ENCODE data around the gene TSPOAP1. TPM values are rescaled to one million over a fixed set of nuclear protein-coding genes. Genes with fewer than 3 reads are reported as not detected.

The TSPOAP1 gene
- total RNA-seq, 2 donors from 2014 or later = 31.3 to 36.8 TPM

- H3K9me3 Mint-ChIP-seq = no peaks in the 10 kb centered on the region
- no peak overlapping the region for H3K9ac ChIP-seq (ENCODE audit: extremely low read depth, low read length, poor library complexity, severe bottlenecking)
- H3K36me3 ChIP-seq (ENCODE audit: control insufficient read depth, insufficient read depth, low read length) = no peaks in the 10 kb centered on the region
- WGBS, 2 experiments (ENCODE audit: insufficient coverage in 1 of 2, insufficient read length in 1 of 2) = 97 to 100% methylated on average over 1 to 2 of the region's 3 CpGs
- H3K27ac ChIP-seq (ENCODE audit: low read depth, low read length) = no peak overlapping the region
- H3K27ac Mint-ChIP-seq = no peak overlapping the region
- no peak overlapping the region for H3K4me3 ChIP-seq (ENCODE audit: low read length)
- H3K4me3 Mint-ChIP-seq = no peak overlapping the region
- no peaks in the 10 kb centered on the region for H3K9me3 ChIP-seq (ENCODE audit: control insufficient read depth, low read length)
- H3K4me1 Mint-ChIP-seq = peaks cover 18% of the 10 kb centered on the region
- no peak for TF ChIP-seq CTCF (conservative IDR thresholded peaks at IDR 0.05)
- peaks cover 7% of the 10 kb centered on the region for H3K27me3 Mint-ChIP-seq (ENCODE audit: insufficient read depth)
- DNase-seq = no peak
- H3K27me3 ChIP-seq (ENCODE audit: control insufficient read depth, insufficient read depth, low read length, poor library complexity, severe bottlenecking) = no peaks in the 10 kb centered on the region
- H3K36me3 Mint-ChIP-seq (ENCODE audit: low read depth) = no peaks in the 10 kb centered on the region
- H3K4me1 ChIP-seq (ENCODE audit: control insufficient read depth, insufficient read depth, low read length) = peaks cover 8% of the 10 kb centered on the region
These were observed 43.2 kb downstream of the TSPOAP1 start for GRCh38 chr17:58285422-58285810.

- H3K9me3 ChIP-seq (ENCODE audit: control insufficient read depth, low read length) = no peaks in the 10 kb centered on the region
- Mint-ChIP-seq H3K4me1 (peaks cover 18% of the 10 kb centered on the region), H3K27me3 (ENCODE audit: insufficient read depth) (peaks cover 13% of the 10 kb centered on the region), H3K9me3 (no peaks in the 10 kb centered on the region), H3K36me3 (ENCODE audit: low read depth) (no peaks in the 10 kb centered on the region), H3K27ac (peak overlapping the region; percentile 70), H3K4me3 (no peak overlapping the region)
- no peak overlapping the region for H3K27ac ChIP-seq (ENCODE audit: low read depth, low read length)
- DNase-seq = peak; percentile 88
- no peaks in the 10 kb centered on the region for H3K27me3 ChIP-seq (ENCODE audit: control insufficient read depth, insufficient read depth, low read length, poor library complexity, severe bottlenecking)
- no peaks in the 10 kb centered on the region for H3K36me3 ChIP-seq (ENCODE audit: control insufficient read depth, insufficient read depth, low read length)
- no peak overlapping the region for H3K9ac ChIP-seq (ENCODE audit: extremely low read depth, low read length, poor library complexity, severe bottlenecking)
- WGBS, 2 experiments (ENCODE audit: insufficient coverage in 1 of 2, insufficient read length in 1 of 2) = 45 to 60% methylated on average over 1 to 5 of the region's 6 CpGs
- H3K4me3 ChIP-seq (ENCODE audit: low read length) = no peak overlapping the region
- no peak for TF ChIP-seq CTCF (conservative IDR thresholded peaks at IDR 0.05)
- peaks cover 8% of the 10 kb centered on the region for H3K4me1 ChIP-seq (ENCODE audit: control insufficient read depth, insufficient read depth, low read length)
These were observed 43.8 kb downstream of the TSPOAP1 start for GRCh38 chr17:58284613-58285421.

GRCh38 chr17:58283674-58284612 lies 44.7 kb downstream of the TSPOAP1 start:
- Mint-ChIP-seq H3K27ac (peak overlapping the region; percentile 70), H3K27me3 (ENCODE audit: insufficient read depth) (peaks cover 21% of the 10 kb centered on the region), H3K36me3 (ENCODE audit: low read depth) (no peaks in the 10 kb centered on the region), H3K4me1 (peaks cover 18% of the 10 kb centered on the region), H3K4me3 (no peak overlapping the region), H3K9me3 (no peaks in the 10 kb centered on the region)
- H3K36me3 ChIP-seq (ENCODE audit: control insufficient read depth, insufficient read depth, low read length) = no peaks in the 10 kb centered on the region
- no peaks in the 10 kb centered on the region for H3K27me3 ChIP-seq (ENCODE audit: control insufficient read depth, insufficient read depth, low read length, poor library complexity, severe bottlenecking)
- no peak overlapping the region for H3K27ac ChIP-seq (ENCODE audit: low read depth, low read length)
- no peak overlapping the region for H3K9ac ChIP-seq (ENCODE audit: extremely low read depth, low read length, poor library complexity, severe bottlenecking)
- no peak overlapping the region for H3K4me3 ChIP-seq (ENCODE audit: low read length)
- no peak for DNase-seq
- H3K4me1 ChIP-seq (ENCODE audit: control insufficient read depth, insufficient read depth, low read length) = peaks cover 8% of the 10 kb centered on the region
- H3K9me3 ChIP-seq (ENCODE audit: control insufficient read depth, low read length) = no peaks in the 10 kb centered on the region
- no peak for TF ChIP-seq CTCF (conservative IDR thresholded peaks at IDR 0.05)
- 75 to 89% methylated on average over 10 to 12 of the region's 12 CpGs for WGBS, 2 experiments (ENCODE audit: insufficient coverage in 1 of 2, insufficient read length in 1 of 2)
